Fibroblast of mammary gland (primary cell): Measurements from ENCODE around the gene DRAP1.

Experiments used
- DNase-seq: peaks from one replicate; pipeline ENCODE4 v3.0.0-alpha.2; 2010; ENCODE audit warnings: low read depth
- H3K4me3 ChIP-seq: 2 replicates; pipeline ENCODE4 v1.5.1; 2011; ENCODE audit warnings: low read depth, mild to moderate bottlenecking, low read length, moderate library complexity; ENCODE audit not compliant: control insufficient read depth
- CTCF ChIP-seq: conservative IDR thresholded peaks from 2 replicates; pipeline ENCODE4 v1.5.1; 2011; ENCODE audit warnings: low read depth, low read length, inconsistent platforms; ENCODE audit not compliant: control insufficient read depth, insufficient read depth

The DRAP1 gene

DNA sequence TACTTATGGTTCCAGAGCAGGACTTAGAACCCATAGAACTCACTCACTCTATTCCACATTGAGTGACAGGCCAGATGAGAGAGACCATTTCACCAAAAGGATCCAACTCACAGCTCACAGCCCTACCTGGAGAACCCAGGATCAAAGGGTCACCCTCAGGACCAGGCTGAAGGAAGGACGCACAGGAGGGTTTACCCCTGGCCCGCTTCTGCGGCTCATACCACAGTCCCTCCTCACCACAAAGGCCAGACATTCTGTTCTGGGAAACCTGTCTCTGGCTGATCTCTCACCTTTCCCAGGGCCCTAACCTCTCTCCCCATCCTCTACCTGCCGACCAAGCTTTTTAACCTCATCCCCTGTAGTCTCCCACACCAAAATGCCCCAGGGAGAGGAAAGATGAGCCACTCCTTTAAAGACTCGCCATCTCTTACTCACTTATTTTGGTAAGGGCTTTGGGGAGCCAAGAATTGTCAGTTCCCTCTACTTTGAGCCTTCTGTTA, 23.7 kb upstream of the DRAP1 start:
- peak overlapping the region; percentile 92 for H3K4me3 ChIP-seq
- DNase-seq = no peak
- no peak for TF ChIP-seq CTCF

- peak overlapping the region; percentile 92 for H3K4me3 ChIP-seq
- no peak for DNase-seq
- TF ChIP-seq CTCF = no peak
These were observed 22.9 kb upstream of the DRAP1 start for GRCh38 chr11:65896034-65896999.

- peak overlapping the region; percentile 92 for H3K4me3 ChIP-seq
- no peak for TF ChIP-seq CTCF
- DNase-seq = no peak
These were observed 22.2 kb upstream of the DRAP1 start for GRCh38 chr11:65897020-65897471.

- DNase-seq = no peak
These were observed 20.4 kb upstream of the DRAP1 start for GRCh38 chr11:65898656-65899355.

GRCh38 chr11:65899356-65900124, 19.7 kb upstream of the DRAP1 start:
- DNase-seq = peak; percentile 72
- H3K4me3 ChIP-seq = peak overlapping the region; percentile 92
- TF ChIP-seq CTCF = no peak

More at GRCh38 chr11:65898656-65899355, 20.4 kb upstream of the DRAP1 start:
- peak overlapping the region; percentile 92 for H3K4me3 ChIP-seq
- no peak for TF ChIP-seq CTCF
